Adipose tissue (tissue), 3 donors: ENCODE results near the gene PPARGC1A. TPM values are rescaled to one million over a fixed set of nuclear protein-coding genes. Genes with fewer than 3 reads are reported as not detected.

ENCODE experiments used
- H3K27ac ChIP-seq: one replicate; pipeline ENCODE4 v1.5.1; 2013; ENCODE audit warnings: low read depth, low read length
- WGBS, 3 donors: extraction: QIAGEN DNeasy Blood & Tissue Kit; methylation state at CpG; one replicate each; pipeline ENCODE4 v1.1.7; 2013; 5-methylcytosine and 5-hydroxymethylcytosine counted together
- polyA plus RNA-seq, 3 donors: library from polyadenylated mRNA; stranded (reverse); fragments of 200-250 nt; gene quantifications; one replicate each; pipeline ENCODE4 v1.2.3, GENCODE V29; 2013
- donor health status: healthy with polysubstance abuse.
- donor health status: Bipolar disorder and iron deficiency.
- donor health status: healthy.

The PPARGC1A gene
- polyA plus RNA-seq, 3 donors, result 1.0 to 2.5 (median 1.2) TPM

GRCh38 chr4:23885943-23886590, 3.8 kb downstream of the PPARGC1A start:
- H3K27ac ChIP-seq, result no peak overlapping the region
- 75 to 95% (median 92%) methylated on average over 6 of the region's 6 CpGs for WGBS, 3 donors

- no peak overlapping the region for H3K27ac ChIP-seq
Observed at GRCh38 chr4:23884741-23885140, 5.1 kb downstream of the PPARGC1A start.

GRCh38 chr4:23884261-23884660, 5.6 kb downstream of the PPARGC1A start:
- no peak overlapping the region for H3K27ac ChIP-seq

More at GRCh38 chr4:23884741-23885140, 5.1 kb downstream of the PPARGC1A start:
- 55 to 74% (median 70%) methylated on average over 1 of the region's 1 CpG for WGBS, 3 donors

- WGBS, 3 donors, result 61 to 86% (median 83%) methylated on average over 5 of the region's 5 CpGs
- no peak overlapping the region for H3K27ac ChIP-seq
Observed at GRCh38 chr4:23882976-23883531, 6.8 kb downstream of the PPARGC1A start.

GRCh38 chr4:23881674-23882337, 8.0 kb downstream of the PPARGC1A start:
- WGBS, 3 donors, result 59 to 87% (median 86%) methylated on average over 8 of the region's 8 CpGs
- no peak overlapping the region for H3K27ac ChIP-seq

GRCh38 chr4:23881052-23881501, 8.8 kb downstream of the PPARGC1A start:
- 40 to 48% (median 41%) methylated on average over 5 of the region's 5 CpGs for WGBS, 3 donors

GRCh38 chr4:23878912-23879732, 10.7 kb downstream of the PPARGC1A start:
- WGBS, 3 donors, result 42 to 76% (median 60%) methylated on average over 7 of the region's 7 CpGs
- no peak overlapping the region for H3K27ac ChIP-seq

More at GRCh38 chr4:23881052-23881501, 8.8 kb downstream of the PPARGC1A start:
- H3K27ac ChIP-seq, result no peak overlapping the region

GRCh38 chr4:23878246-23878891, 11.5 kb downstream of the PPARGC1A start:
- no peak overlapping the region for H3K27ac ChIP-seq
- WGBS, 3 donors, result 55 to 77% (median 71%) methylated on average over 6 of the region's 6 CpGs

GRCh38 chr4:23877758-23878229, 12.1 kb downstream of the PPARGC1A start:
- no peak overlapping the region for H3K27ac ChIP-seq
- 65 to 74% (median 71%) methylated on average over 2 of the region's 2 CpGs for WGBS, 3 donors

GRCh38 chr4:23876418-23877089, 13.3 kb downstream of the PPARGC1A start:
- 75 to 87% (median 84%) methylated on average over 3 of the region's 3 CpGs for WGBS, 3 donors
- no peak overlapping the region for H3K27ac ChIP-seq

- WGBS, 3 donors, result 42 to 87% (median 83%) methylated on average over 6 of the region's 6 CpGs
- H3K27ac ChIP-seq, result no peak overlapping the region
Observed at GRCh38 chr4:23875317-23875716, 14.5 kb downstream of the PPARGC1A start.

GRCh38 chr4:23874536-23874901, 15.3 kb downstream of the PPARGC1A start:
- no peak overlapping the region for H3K27ac ChIP-seq
- WGBS, 3 donors, result 71 to 90% (median 89%) methylated on average over 2 of the region's 2 CpGs

- WGBS, 3 donors, result 68 to 71% (median 70%) methylated on average over 7 of the region's 7 CpGs
- H3K27ac ChIP-seq, result no peak overlapping the region
Observed at GRCh38 chr4:23873717-23874535, 15.9 kb downstream of the PPARGC1A start.

- 65 to 72% (median 66%) methylated on average over 2 of the region's 2 CpGs for WGBS, 3 donors
- H3K27ac ChIP-seq, result no peak overlapping the region
Observed at GRCh38 chr4:23871426-23871825, 18.4 kb downstream of the PPARGC1A start.

- 68 to 86% (median 86%) methylated on average over 11 of the region's 11 CpGs for WGBS, 3 donors
- H3K27ac ChIP-seq, result no peak overlapping the region
Observed at GRCh38 chr4:23866450-23867075, 23.3 kb downstream of the PPARGC1A start.

GRCh38 chr4:23861897-23862296, 27.9 kb downstream of the PPARGC1A start:
- H3K27ac ChIP-seq, result no peak overlapping the region
- WGBS, 3 donors, result 63 to 65% (median 64%) methylated on average over 1 of the region's 1 CpG

GRCh38 chr4:23860919-23861318, 28.9 kb downstream of the PPARGC1A start:
- no peak overlapping the region for H3K27ac ChIP-seq
- 59 to 85% (median 83%) methylated on average over 3 of the region's 3 CpGs for WGBS, 3 donors
